ENCODE data around the gene IRAK3. TPM values are rescaled to one million over a fixed set of nuclear protein-coding genes. Genes with fewer than 3 reads are reported as not detected.

IRAK3 gene
- total and polyA plus RNA-seq, 2 donors (not counting 3 experiments of a cell fraction or from before 2014, with no cell fraction given): 2.3 to 8.5 TPM

GRCh38 chr12:66288121-66288520 lies 99.1 kb downstream of the IRAK3 start:
- H3K4me2 ChIP-seq (ENCODE audit: insufficient read depth, low read length): no peak overlapping the region
- H2AFZ ChIP-seq (ENCODE audit: low read depth, low read length): no peak overlapping the region
- POLR2A ChIA-PET: no interaction called here
- no peak overlapping the region for H3K27ac ChIP-seq (ENCODE audit: insufficient read depth, low read depth, low read length)
- CTCF ChIA-PET: no interaction called here
- H3K9me1 ChIP-seq (replicated peaks; ENCODE audit: control insufficient read depth, extremely low read depth, insufficient read depth, low read length): no peaks in the 10 kb centered on the region
- no peaks in the 10 kb centered on the region for H3K79me2 ChIP-seq (ENCODE audit: control insufficient read depth, insufficient read depth, low read length)
- FAIRE-seq (no peak), DNase-seq (ENCODE audit: low read depth, low spot score) (no peak)
- no peaks in the 10 kb centered on the region for H3K36me3 ChIP-seq (ENCODE audit: control insufficient read depth in 2 of 2, extremely low read depth in 1 of 2, insufficient read depth in 2 of 2, low read length in 2 of 2)
- BruUV-seq (replicated peaks): no TSS peak
- intact Hi-C loops (cut with micrococcal nuclease) (no loop called here), dilution Hi-C loops (cut with MboI; ENCODE audit: extremely low pct_ligation_motif_present, low sequenced_read_pairs) (no loop called here)
- H4K20me1 ChIP-seq (replicated peaks; ENCODE audit: control insufficient read depth, extremely low read depth, insufficient read depth, low read length): no peaks in the 10 kb centered on the region
- H3K9ac ChIP-seq (replicated peaks; ENCODE audit: extremely low read depth, insufficient read depth, low read length): no peak overlapping the region
- TF ChIP-seq GATA2 (IDR thresholded peaks at IDR 0.05; ENCODE audit: insufficient read depth, insufficient read length, low read depth, low read length) (no peak), FOS (IDR thresholded peaks at IDR 0.05; ENCODE audit: borderline replicate concordance, insufficient read depth, low read length) (no peak), POLR2AphosphoS5 (IDR thresholded peaks at IDR 0.05; ENCODE audit: insufficient read depth, low read depth, low read length) (no peak), POLR2A (IDR thresholded peaks at IDR 0.05; ENCODE audit: low read depth, low read length) (no peak), EZH2 (IDR thresholded peaks at IDR 0.05; ENCODE audit: borderline replicate concordance, low read depth, low read length, severe bottlenecking) (no peak), MAX (IDR thresholded peaks at IDR 0.05; ENCODE audit: insufficient read depth, insufficient read length) (no peak), MYC (IDR thresholded peaks at IDR 0.05; ENCODE audit: low read depth, low read length) (no peak), JUN (IDR thresholded peaks at IDR 0.05; ENCODE audit: borderline replicate concordance, insufficient read depth, insufficient read length, low read depth) (no peak)
- TF ChIP-seq, protein P1, sequence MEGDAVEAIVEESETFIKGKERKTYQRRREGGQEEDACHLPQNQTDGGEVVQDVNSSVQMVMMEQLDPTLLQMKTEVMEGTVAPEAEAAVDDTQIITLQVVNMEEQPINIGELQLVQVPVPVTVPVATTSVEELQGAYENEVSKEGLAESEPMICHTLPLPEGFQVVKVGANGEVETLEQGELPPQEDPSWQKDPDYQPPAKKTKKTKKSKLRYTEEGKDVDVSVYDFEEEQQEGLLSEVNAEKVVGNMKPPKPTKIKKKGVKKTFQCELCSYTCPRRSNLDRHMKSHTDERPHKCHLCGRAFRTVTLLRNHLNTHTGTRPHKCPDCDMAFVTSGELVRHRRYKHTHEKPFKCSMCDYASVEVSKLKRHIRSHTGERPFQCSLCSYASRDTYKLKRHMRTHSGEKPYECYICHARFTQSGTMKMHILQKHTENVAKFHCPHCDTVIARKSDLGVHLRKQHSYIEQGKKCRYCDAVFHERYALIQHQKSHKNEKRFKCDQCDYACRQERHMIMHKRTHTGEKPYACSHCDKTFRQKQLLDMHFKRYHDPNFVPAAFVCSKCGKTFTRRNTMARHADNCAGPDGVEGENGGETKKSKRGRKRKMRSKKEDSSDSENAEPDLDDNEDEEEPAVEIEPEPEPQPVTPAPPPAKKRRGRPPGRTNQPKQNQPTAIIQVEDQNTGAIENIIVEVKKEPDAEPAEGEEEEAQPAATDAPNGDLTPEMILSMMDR (IDR thresholded peaks at IDR 0.05; ENCODE audit: extremely low read depth in 1 of 2, insufficient read depth in 1 of 2, low read depth in 1 of 2, low read length in 2 of 2): no peak
- no peaks in the 10 kb centered on the region for H3K4me1 ChIP-seq (ENCODE audit: control insufficient read depth, extremely low read depth, insufficient read depth, low read length)
- peaks cover 0 to 4% of the 10 kb centered on the region in 2 experiments for H3K27me3 ChIP-seq (ENCODE audit: control insufficient read depth in 2 of 2, insufficient read depth in 2 of 2, low read length in 2 of 2)
- H3K4me3 ChIP-seq (replicated peaks in 1 of 3; ENCODE audit: insufficient read depth in 1 of 3, low read depth in 1 of 3, low read length in 3 of 3): no peak overlapping the region
- H3K9me3 ChIP-seq (replicated peaks; ENCODE audit: control insufficient read depth, insufficient read depth, low read length): no peaks in the 10 kb centered on the region

All from endothelial cell of umbilical vein (primary cell).